Germinal center (tissue), 1 donor: ENCODE measurements around the gene GAPVD1.

ENCODE experiments used
- DNase-seq: peaks from one replicate; pipeline ENCODE4 v3.0.0; 2012; ENCODE audit warnings: mixed read lengths, low spot score

Gene GAPVD1

GRCh38 chr9:125407974-125408900 is 146.6 kb downstream of the GAPVD1 start:
- DNase-seq, result peak; percentile 90

- DNase-seq, result no peak
Observed at GRCh38 chr9:125409217-125409636, 147.6 kb downstream of the GAPVD1 start.

- DNase-seq, result peak; percentile 67
Observed at GRCh38 chr9:125409637-125410521, 148.3 kb downstream of the GAPVD1 start.

- no peak for DNase-seq
Observed at GRCh38 chr9:125410522-125410894, 148.9 kb downstream of the GAPVD1 start.

GRCh38 chr9:125411171-125411756 is 149.6 kb downstream of the GAPVD1 start:
- no peak for DNase-seq

- no peak for DNase-seq
Observed at GRCh38 chr9:125412166-125412565, 150.5 kb downstream of the GAPVD1 start.

- DNase-seq, result no peak
Observed at GRCh38 chr9:125413579-125413978, 152.0 kb downstream of the GAPVD1 start.

GRCh38 chr9:125415583-125416460 is 154.2 kb downstream of the GAPVD1 start:
- no peak for DNase-seq

GRCh38 chr9:125416517-125416916 is 154.9 kb downstream of the GAPVD1 start:
- DNase-seq, result no peak
